GM06990 (cell line): ENCODE data around the gene INHBB.

ENCODE experiments used
- DNase-seq: peaks from one replicate; pipeline ENCODE4 v3.0.0-alpha.2; 2011; ENCODE audit not compliant: insufficient read length; ENCODE audit errors: extremely low read depth
- H3K27me3 ChIP-seq: replicated peaks from 2 replicates; pipeline ENCODE4 v1.6.0; 2011; ENCODE audit warnings: low read length; ENCODE audit not compliant: control insufficient read depth, insufficient read depth
- H3K36me3 ChIP-seq: 2 replicates; pipeline ENCODE4 v1.5.1; 2011; ENCODE audit warnings: low read length; ENCODE audit not compliant: control insufficient read depth, insufficient read depth
- H3K4me3 ChIP-seq: replicated peaks from 2 replicates; pipeline ENCODE4 v1.5.1; 2011; ENCODE audit warnings: low read depth, mild to moderate bottlenecking, control low read depth, low read length
- TF ChIP-seq, protein P1 (sequence below): IDR thresholded peaks from 2 replicates; pipeline ENCODE4 v1.5.1; 2011; ENCODE audit warnings: low read length, control low read depth, mild to moderate bottlenecking, inconsistent platforms; ENCODE audit not compliant: insufficient read depth, poor library complexity, severe bottlenecking

The INHBB gene

DNA sequence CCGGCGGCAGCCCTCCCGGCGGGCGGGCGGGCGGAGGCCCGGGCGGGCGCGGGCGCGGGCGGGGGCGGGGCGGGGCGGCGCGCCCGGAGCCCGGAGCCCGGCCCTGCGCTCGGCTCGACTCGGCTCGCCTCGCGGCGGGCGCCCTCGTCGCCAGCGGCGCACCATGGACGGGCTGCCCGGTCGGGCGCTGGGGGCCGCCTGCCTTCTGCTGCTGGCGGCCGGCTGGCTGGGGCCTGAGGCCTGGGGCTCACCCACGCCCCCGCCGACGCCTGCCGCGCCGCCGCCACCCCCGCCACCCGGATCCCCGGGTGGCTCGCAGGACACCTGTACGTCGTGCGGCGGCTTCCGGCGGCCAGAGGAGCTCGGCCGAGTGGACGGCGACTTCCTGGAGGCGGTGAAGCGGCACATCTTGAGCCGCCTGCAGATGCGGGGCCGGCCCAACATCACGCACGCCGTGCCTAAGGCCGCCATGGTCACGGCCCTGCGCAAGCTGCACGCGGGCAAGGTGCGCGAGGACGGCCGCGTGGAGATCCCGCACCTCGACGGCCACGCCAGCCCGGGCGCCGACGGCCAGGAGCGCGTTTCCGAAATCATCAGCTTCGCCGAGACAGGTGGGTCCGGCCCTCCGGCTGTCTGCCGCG, at the start of gene INHBB:
TSS of gene INHBB (plus strand) at position 111 of the 641 bp plus-strand sequence. CDS start at position 164, 53 bp downstream.
- no peaks in the 10 kb centered on the region for H3K36me3 ChIP-seq
- TF ChIP-seq, protein P1, sequence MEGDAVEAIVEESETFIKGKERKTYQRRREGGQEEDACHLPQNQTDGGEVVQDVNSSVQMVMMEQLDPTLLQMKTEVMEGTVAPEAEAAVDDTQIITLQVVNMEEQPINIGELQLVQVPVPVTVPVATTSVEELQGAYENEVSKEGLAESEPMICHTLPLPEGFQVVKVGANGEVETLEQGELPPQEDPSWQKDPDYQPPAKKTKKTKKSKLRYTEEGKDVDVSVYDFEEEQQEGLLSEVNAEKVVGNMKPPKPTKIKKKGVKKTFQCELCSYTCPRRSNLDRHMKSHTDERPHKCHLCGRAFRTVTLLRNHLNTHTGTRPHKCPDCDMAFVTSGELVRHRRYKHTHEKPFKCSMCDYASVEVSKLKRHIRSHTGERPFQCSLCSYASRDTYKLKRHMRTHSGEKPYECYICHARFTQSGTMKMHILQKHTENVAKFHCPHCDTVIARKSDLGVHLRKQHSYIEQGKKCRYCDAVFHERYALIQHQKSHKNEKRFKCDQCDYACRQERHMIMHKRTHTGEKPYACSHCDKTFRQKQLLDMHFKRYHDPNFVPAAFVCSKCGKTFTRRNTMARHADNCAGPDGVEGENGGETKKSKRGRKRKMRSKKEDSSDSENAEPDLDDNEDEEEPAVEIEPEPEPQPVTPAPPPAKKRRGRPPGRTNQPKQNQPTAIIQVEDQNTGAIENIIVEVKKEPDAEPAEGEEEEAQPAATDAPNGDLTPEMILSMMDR: no peak
- H3K27me3 ChIP-seq: peaks cover 8% of the 10 kb centered on the region
- H3K4me3 ChIP-seq: peak within 1 kb of the TSS; percentile 46
- DNase-seq: no peak

DNA sequence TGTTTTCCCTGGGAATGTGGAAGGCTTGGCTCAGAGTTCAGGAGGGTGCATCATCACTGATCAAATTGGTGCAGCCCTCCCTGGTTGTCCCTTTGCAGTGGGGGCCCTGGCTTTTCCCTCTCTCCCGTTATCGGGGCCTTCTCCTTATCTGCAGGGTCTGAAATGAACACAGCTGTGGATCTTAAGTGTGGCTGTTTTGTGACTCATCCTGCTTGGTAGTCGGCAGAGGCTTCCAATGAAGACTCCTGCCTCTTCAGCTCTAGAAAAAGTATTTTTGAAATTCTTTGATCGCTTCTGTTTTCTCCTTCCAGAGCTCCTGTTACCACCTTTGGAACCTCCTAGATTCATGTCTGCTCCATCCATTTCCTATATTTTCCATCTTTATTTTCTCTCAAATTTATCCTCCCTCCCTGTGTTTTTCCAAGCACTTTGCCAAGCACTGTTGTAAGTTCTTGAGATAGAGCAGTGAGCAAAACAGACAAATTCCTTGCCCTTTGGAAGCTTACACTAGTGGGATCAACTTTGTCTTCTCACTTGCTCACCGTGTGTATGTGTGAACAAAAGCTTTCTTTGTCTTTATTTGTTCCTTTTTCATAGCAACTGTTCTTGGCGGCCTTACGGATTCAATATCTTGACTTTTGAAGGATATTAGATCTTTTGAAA, 47.6 kb upstream of the INHBB start:
- Histone ChIP-seq H3K4me3 (no peak overlapping the region), H3K36me3 (peaks cover 3% of the 10 kb centered on the region), H3K27me3 (no peaks in the 10 kb centered on the region)
- no peak for DNase-seq
- TF ChIP-seq, protein P1: no peak

DNA sequence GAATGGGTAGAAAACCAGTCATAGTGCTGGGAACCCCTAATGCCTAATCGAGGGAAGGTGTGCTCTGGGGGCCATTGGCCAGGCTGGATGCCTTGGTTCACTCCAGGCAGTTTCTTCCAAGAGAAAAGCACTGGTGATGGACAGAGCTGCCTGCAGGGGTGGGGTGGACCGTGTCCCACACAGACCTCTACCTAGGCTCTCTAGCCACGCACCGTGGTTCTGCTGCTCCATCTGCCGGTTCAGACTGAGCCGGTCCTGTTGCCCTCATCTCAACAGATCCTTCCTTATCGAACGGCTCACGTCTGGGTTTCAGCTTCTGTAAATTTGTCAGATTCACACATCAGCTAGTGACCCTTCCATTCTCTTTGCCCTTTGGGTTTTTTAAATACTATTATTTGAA, 46.9 kb upstream of the INHBB start:
- DNase-seq: no peak
- TF ChIP-seq, protein P1: no peak
- Histone ChIP-seq H3K36me3 (peaks cover 3% of the 10 kb centered on the region), H3K27me3 (no peaks in the 10 kb centered on the region), H3K4me3 (no peak overlapping the region)

DNA sequence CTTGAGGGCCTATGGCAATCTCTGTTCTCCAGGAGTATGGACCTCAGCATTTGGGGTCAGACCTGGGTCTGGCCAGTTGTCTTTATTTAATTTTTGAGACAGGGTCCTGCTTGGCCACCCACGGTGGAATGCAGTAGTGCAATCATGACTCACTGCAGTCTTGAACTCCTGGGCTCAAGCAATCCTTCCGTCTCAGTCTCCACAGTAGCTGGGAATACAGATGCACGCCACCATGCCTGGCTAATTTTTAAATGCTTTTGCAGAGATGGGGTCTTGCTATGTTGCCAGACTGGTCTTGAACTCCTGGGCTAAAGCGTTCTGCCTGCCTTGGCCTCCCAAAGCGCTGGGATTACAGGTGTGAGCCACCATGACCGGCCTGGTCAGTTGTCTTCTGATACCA, 46.4 kb upstream of the INHBB start:
- TF ChIP-seq, protein P1: no peak
- DNase-seq: no peak
- Histone ChIP-seq H3K4me3 (no peak overlapping the region), H3K27me3 (no peaks in the 10 kb centered on the region), H3K36me3 (peaks cover 3% of the 10 kb centered on the region)

DNA sequence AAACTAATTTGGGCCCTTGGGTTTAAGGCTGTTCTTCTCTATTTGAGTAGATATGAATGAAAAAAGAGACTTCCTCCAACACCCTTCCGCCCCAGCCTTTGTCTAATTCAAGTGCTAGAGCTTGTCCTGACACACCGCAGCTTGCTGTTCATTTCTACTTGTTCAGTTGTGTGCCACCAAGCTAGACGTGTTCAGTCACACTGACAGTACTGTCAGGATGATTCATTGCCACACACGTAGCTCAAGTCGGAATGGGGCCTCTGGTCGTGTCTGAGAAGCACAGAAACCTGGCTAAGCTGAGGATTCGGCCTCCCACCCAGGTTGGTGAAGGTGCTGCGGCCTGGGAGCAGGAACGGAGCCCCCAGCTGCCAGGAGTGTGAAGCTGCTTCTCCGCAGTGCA, 45.6 kb upstream of the INHBB start:
- peaks cover 3% of the 10 kb centered on the region for H3K36me3 ChIP-seq
- H3K4me3 ChIP-seq: no peak overlapping the region
- no peaks in the 10 kb centered on the region for H3K27me3 ChIP-seq
- TF ChIP-seq, protein P1: no peak
- no peak for DNase-seq
